Vagina (tissue), 2 donors: ENCODE data around the gene PNPLA1.

ENCODE experiments used
- POLR2A ChIP-seq, 2 donors: fragments of 450-650 bp; IDR thresholded peaks; one replicate each; pipeline ENCODE4 v1.6.1; 2017; ENCODE audit warnings: antibody characterized with exemption in 2 of 2, mild to moderate bottlenecking in 2 of 2, moderate library complexity in 2 of 2
- POLR2AphosphoS5 ChIP-seq, 2 donors: sonication (generic); formaldehyde crosslinking; IDR thresholded peaks; one replicate each; pipeline ENCODE4 v1.9.0; 2017; ENCODE audit warnings: antibody characterized with exemption in 2 of 2, mild to moderate bottlenecking in 2 of 2, low read depth in 1 of 2; ENCODE audit not compliant: insufficient read depth in 1 of 2
- TF ChIP-seq, protein P1 (sequence below), 3 experiments: fragments of 450-650 bp in 2 of 3; fragments of 200-600 bp in 1 of 3; sonication (generic) in 1 of 3; IDR thresholded peaks; one replicate each; pipeline ENCODE4 v1.5.1; 2017 to 2019; ENCODE audit warnings: antibody characterized with exemption in 3 of 3, mild to moderate bottlenecking in 2 of 3, moderate library complexity in 2 of 3

GRCh38 chr6:36244641-36245280, 25.1 kb upstream of the PNPLA1 start:
- TF ChIP-seq, protein P1, sequence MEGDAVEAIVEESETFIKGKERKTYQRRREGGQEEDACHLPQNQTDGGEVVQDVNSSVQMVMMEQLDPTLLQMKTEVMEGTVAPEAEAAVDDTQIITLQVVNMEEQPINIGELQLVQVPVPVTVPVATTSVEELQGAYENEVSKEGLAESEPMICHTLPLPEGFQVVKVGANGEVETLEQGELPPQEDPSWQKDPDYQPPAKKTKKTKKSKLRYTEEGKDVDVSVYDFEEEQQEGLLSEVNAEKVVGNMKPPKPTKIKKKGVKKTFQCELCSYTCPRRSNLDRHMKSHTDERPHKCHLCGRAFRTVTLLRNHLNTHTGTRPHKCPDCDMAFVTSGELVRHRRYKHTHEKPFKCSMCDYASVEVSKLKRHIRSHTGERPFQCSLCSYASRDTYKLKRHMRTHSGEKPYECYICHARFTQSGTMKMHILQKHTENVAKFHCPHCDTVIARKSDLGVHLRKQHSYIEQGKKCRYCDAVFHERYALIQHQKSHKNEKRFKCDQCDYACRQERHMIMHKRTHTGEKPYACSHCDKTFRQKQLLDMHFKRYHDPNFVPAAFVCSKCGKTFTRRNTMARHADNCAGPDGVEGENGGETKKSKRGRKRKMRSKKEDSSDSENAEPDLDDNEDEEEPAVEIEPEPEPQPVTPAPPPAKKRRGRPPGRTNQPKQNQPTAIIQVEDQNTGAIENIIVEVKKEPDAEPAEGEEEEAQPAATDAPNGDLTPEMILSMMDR (IDR thresholded peaks at IDR 0.05) = no peak
- no peak for TF ChIP-seq POLR2AphosphoS5 (IDR thresholded peaks at IDR 0.05; ENCODE audit: insufficient read depth in 1 of 2, low read depth in 1 of 2)
- no peak for TF ChIP-seq POLR2A (IDR thresholded peaks at IDR 0.05)
